GM23338 (cell line): ENCODE results near the gene TAF9B. TPM values are rescaled to one million over a fixed set of nuclear protein-coding genes. Genes with fewer than 3 reads are reported as not detected.

Experiments
- ATAC-seq: fragments of 200-7000 bp; cut with Tn5 transposase; 3 replicates; pipeline ENCODE4 v1.9.1; 2020
- DNase-seq: peaks from one replicate; pipeline ENCODE4 v3.0.0-alpha.2; 2015; ENCODE audit warnings: low spot score
- H2AFZ ChIP-seq: fragments of 200-600 bp; sonication (generic); 2 replicates; pipeline ENCODE4 v1.8.0; 2016; ENCODE audit warnings: antibody characterized with exemption, mild to moderate bottlenecking, moderate library complexity
- H3F3A ChIP-seq: fragments of 200-600 bp; sonication (generic); replicated peaks from 2 replicates; pipeline ENCODE4 v1.8.0; 2017; ENCODE audit warnings: antibody characterized with exemption, mixed run types, low read depth
- H3K27ac ChIP-seq: fragments of 200-600 bp; sonication (generic); 2 replicates; pipeline ENCODE4 v1.6.1; 2016; ENCODE audit warnings: low read depth
- H3K27me3 ChIP-seq: fragments of 200-600 bp; sonication (generic); 2 replicates; pipeline ENCODE4 v1.8.0; 2016; ENCODE audit warnings: mild to moderate bottlenecking, mixed run types, moderate library complexity; ENCODE audit not compliant: insufficient read depth
- H3K36me3 ChIP-seq: fragments of 200-600 bp; sonication (generic); 2 replicates; pipeline ENCODE4 v1.8.0; 2016; ENCODE audit warnings: mild to moderate bottlenecking; ENCODE audit not compliant: insufficient read depth
- H3K4me1 ChIP-seq: fragments of 200-600 bp; sonication (generic); 2 replicates; pipeline ENCODE4 v1.8.0; 2016; ENCODE audit warnings: mild to moderate bottlenecking, moderate library complexity; ENCODE audit not compliant: insufficient read depth
- H3K4me2 ChIP-seq: fragments of 200-600 bp; sonication (generic); 2 replicates; pipeline ENCODE4 v1.7.1; 2017; ENCODE audit warnings: mixed run types
- H3K4me3 ChIP-seq: fragments of 200-600 bp; sonication (generic); 2 replicates; pipeline ENCODE4 v1.6.1; 2016; ENCODE audit warnings: mixed run types
- H3K79me2 ChIP-seq: fragments of 200-600 bp; sonication (generic); replicated peaks from 2 replicates; pipeline ENCODE4 v1.8.0; 2017; ENCODE audit warnings: mild to moderate bottlenecking; ENCODE audit not compliant: insufficient read depth
- H3K9me2 ChIP-seq: fragments of 200-600 bp; sonication (generic); 2 replicates; pipeline ENCODE4 v1.8.0; 2017; ENCODE audit not compliant: insufficient read depth
- H4K20me1 ChIP-seq: fragments of 200-600 bp; sonication (generic); replicated peaks from 2 replicates; pipeline ENCODE4 v1.8.0; 2017; ENCODE audit warnings: mild to moderate bottlenecking; ENCODE audit not compliant: insufficient read depth
- H3K27ac Mint-ChIP-seq: 2 replicates; pipeline ENCODE4 v1.8.0; 2020; ENCODE audit warnings: inconsistent platforms, mild to moderate bottlenecking, moderate library complexity, mixed read lengths
- H3K27me3 Mint-ChIP-seq: 3 replicates; pipeline ENCODE4 v1.8.0; 2022; ENCODE audit warnings: low read depth, mild to moderate bottlenecking, moderate library complexity, mixed read lengths, inconsistent platforms; ENCODE audit not compliant: insufficient read depth, poor library complexity
- H3K36me3 Mint-ChIP-seq: 3 replicates; pipeline ENCODE4 v1.8.0; 2021; ENCODE audit warnings: low read depth, mild to moderate bottlenecking, inconsistent platforms, moderate library complexity, mixed read lengths
- H3K4me1 Mint-ChIP-seq: 3 replicates; pipeline ENCODE4 v1.8.0; 2020; ENCODE audit warnings: mild to moderate bottlenecking, inconsistent platforms, mixed read lengths
- H3K4me3 Mint-ChIP-seq: 3 replicates; pipeline ENCODE4 v1.8.0; 2021; ENCODE audit warnings: moderate library complexity, mild to moderate bottlenecking, inconsistent platforms, mixed read lengths
- H3K9me3 Mint-ChIP-seq: 3 replicates; pipeline ENCODE4 v1.8.0; 2020; ENCODE audit warnings: moderate library complexity, mild to moderate bottlenecking, inconsistent platforms, mixed read lengths
- CREB1 ChIP-seq: fragments of 250-450 bp; sonication (Bioruptor Pico); IDR thresholded peaks from 2 replicates; pipeline ENCODE4 v1.5.0; 2020; ENCODE audit warnings: low read depth, mild to moderate bottlenecking, moderate library complexity
- EZH2 ChIP-seq: fragments of 200-600 bp; sonication (generic); IDR thresholded peaks from one replicate; pipeline ENCODE4 v1.8.0; 2017; ENCODE audit warnings: antibody characterized with exemption, mild to moderate bottlenecking, low read depth; ENCODE audit not compliant: unreplicated experiment
- EZH2phosphoT487 ChIP-seq: fragments of 200-600 bp; sonication (generic); IDR thresholded peaks from one replicate; pipeline ENCODE4 v1.8.1; 2018; ENCODE audit warnings: antibody characterized with exemption; ENCODE audit not compliant: unreplicated experiment
- NANOG ChIP-seq: IDR thresholded peaks from 2 replicates; pipeline ENCODE4 v1.6.1; 2016; ENCODE audit warnings: antibody characterized with exemption, borderline replicate concordance
- POLR2AphosphoS5 ChIP-seq: IDR thresholded peaks from 2 replicates; pipeline ENCODE4 v1.6.1; 2016; ENCODE audit warnings: antibody characterized with exemption, low read depth
- ZNF114 ChIP-seq: fragments of 250-450 bp; sonication (Bioruptor Pico); IDR thresholded peaks from 2 replicates; pipeline ENCODE4 v1.5.0; 2020; ENCODE audit warnings: mild to moderate bottlenecking, moderate library complexity
- ZNF331 ChIP-seq: fragments of 250-450 bp; sonication (Bioruptor Pico); IDR thresholded peaks from 2 replicates; pipeline ENCODE4 v1.5.0; 2020; ENCODE audit warnings: low read depth, mild to moderate bottlenecking, moderate library complexity
- polyA plus RNA-seq: library from polyadenylated mRNA; unstranded; fragments of >200 nt; fragmentation: Nextera tagmentation; extraction: Ambion mirVana; gene quantifications from 2 replicates; pipeline ENCODE4 v1.2.1, GENCODE V29; 2016
- total RNA-seq: library from RNA; depleted of rRNA; stranded (reverse); fragments of >200 nt; shearing (Covaris generic); gene quantifications from 2 replicates; pipeline ENCODE4 v1.2.3, GENCODE V29; 2014
- TF ChIP-seq, protein P1 (sequence below): IDR thresholded peaks from one replicate; pipeline ENCODE4 v1.6.1; 2018; ENCODE audit warnings: antibody characterized with exemption; ENCODE audit not compliant: unreplicated experiment
- TF ChIP-seq, protein P2 (sequence below), 2 experiments: fragments of 200-600 bp in 1 of 2; sonication (generic) in 1 of 2; conservative IDR thresholded peaks; 2 replicates each; pipeline versions ENCODE4 v1.5.1 to v1.6.1; 2016 to 2017; ENCODE audit warnings: antibody characterized with exemption in 2 of 2, low read depth in 2 of 2, mild to moderate bottlenecking in 2 of 2, moderate library complexity in 1 of 2

The TAF9B gene
- total and polyA plus RNA-seq, 2 experiments from 2014 or later: 23.1 to 37.8 TPM

- Histone ChIP-seq H3K4me1 (no peaks in the 10 kb centered on the region), H3K27me3 (no peaks in the 10 kb centered on the region), H3K4me3 (no peak overlapping the region), H3K4me2 (no peak overlapping the region), H3F3A (no peaks in the 10 kb centered on the region), H4K20me1 (peaks cover 6% of the 10 kb centered on the region), H2AFZ (no peak overlapping the region), H3K27ac (no peak overlapping the region), H3K9me2 (no peaks in the 10 kb centered on the region), H3K36me3 (peaks cover 39% of the 10 kb centered on the region; the same call in 1 of the 2 replicates), H3K79me2 (peaks cover 10% of the 10 kb centered on the region)
- ATAC-seq (no peak), DNase-seq (no peak)
- Mint-ChIP-seq H3K4me3 (no peak overlapping the region), H3K9me3 (no peaks in the 10 kb centered on the region), H3K27me3 (peaks cover 1% of the 10 kb centered on the region), H3K27ac (no peak overlapping the region), H3K36me3 (peaks cover 91% of the 10 kb centered on the region), H3K4me1 (no peaks in the 10 kb centered on the region)
- TF ChIP-seq, protein P1, sequence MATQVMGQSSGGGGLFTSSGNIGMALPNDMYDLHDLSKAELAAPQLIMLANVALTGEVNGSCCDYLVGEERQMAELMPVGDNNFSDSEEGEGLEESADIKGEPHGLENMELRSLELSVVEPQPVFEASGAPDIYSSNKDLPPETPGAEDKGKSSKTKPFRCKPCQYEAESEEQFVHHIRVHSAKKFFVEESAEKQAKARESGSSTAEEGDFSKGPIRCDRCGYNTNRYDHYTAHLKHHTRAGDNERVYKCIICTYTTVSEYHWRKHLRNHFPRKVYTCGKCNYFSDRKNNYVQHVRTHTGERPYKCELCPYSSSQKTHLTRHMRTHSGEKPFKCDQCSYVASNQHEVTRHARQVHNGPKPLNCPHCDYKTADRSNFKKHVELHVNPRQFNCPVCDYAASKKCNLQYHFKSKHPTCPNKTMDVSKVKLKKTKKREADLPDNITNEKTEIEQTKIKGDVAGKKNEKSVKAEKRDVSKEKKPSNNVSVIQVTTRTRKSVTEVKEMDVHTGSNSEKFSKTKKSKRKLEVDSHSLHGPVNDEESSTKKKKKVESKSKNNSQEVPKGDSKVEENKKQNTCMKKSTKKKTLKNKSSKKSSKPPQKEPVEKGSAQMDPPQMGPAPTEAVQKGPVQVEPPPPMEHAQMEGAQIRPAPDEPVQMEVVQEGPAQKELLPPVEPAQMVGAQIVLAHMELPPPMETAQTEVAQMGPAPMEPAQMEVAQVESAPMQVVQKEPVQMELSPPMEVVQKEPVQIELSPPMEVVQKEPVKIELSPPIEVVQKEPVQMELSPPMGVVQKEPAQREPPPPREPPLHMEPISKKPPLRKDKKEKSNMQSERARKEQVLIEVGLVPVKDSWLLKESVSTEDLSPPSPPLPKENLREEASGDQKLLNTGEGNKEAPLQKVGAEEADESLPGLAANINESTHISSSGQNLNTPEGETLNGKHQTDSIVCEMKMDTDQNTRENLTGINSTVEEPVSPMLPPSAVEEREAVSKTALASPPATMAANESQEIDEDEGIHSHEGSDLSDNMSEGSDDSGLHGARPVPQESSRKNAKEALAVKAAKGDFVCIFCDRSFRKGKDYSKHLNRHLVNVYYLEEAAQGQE: no peak
- TF ChIP-seq NANOG: no peak
Measured at GRCh38 chrX:78123190-78123589, 16.3 kb downstream of the TAF9B start.

DNA sequence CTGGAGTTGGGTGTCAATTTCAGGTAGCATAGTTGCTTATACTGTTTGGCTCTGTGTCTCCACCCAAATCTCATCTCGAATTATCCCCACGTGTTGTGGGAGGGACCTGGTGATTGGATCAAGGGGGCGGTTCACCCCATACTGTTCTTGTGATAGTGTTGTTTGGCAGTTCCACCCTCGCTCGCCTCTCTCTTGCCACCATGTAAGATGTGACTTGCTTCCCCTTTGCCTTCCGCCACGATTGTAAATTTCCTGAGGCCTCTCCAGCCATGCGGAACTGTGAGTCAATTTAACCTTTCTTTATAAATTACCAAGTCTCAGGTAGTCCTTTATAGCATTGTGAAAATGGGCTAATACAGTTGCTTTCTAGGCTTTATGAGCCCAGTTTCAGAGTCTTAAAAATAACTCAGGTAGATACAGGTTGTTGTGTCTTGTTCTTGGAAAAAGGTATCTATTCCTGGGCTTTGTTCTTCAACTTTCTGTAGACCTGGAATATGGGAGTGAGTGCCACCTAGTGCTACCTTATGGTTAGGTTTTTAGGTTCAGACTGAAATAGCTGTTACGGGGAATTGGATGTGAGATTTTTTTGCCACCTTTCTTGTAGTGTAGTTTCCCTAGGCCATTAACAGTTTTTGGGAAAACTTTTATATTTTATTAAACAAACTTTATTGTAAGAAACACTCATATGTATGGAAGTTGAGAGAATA, 19.8 kb downstream of the TAF9B start:
- Mint-ChIP-seq H3K4me3 (no peak overlapping the region), H3K27ac (peak overlapping the region; percentile 40; the same call in 1 of the 2 replicates), H3K9me3 (no peaks in the 10 kb centered on the region), H3K4me1 (no peaks in the 10 kb centered on the region), H3K36me3 (peaks cover 95% of the 10 kb centered on the region), H3K27me3 (peaks cover 4% of the 10 kb centered on the region)
- Histone ChIP-seq H3K4me3 (no peak overlapping the region), H3K79me2 (peaks cover 23% of the 10 kb centered on the region), H3K27me3 (no peaks in the 10 kb centered on the region), H3K4me1 (no peaks in the 10 kb centered on the region), H3K9me2 (no peaks in the 10 kb centered on the region), H2AFZ (no peak overlapping the region), H3F3A (no peaks in the 10 kb centered on the region), H3K27ac (no peak overlapping the region), H3K4me2 (no peak overlapping the region), H4K20me1 (peaks cover 9% of the 10 kb centered on the region), H3K36me3 (peaks cover 47% of the 10 kb centered on the region)
- ATAC-seq (peak; percentile 36; the same call in 1 of the 3 replicates), DNase-seq (peak; percentile 27)
- TF ChIP-seq EZH2phosphoT487 (no peak), ZNF331 (CRISPR knock-in tag) (no peak), EZH2 (no peak), POLR2AphosphoS5 (no peak), NANOG (no peak), CREB1 (CRISPR knock-in tag) (no peak), ZNF114 (no peak)
- TF ChIP-seq, protein P1: no peak
- TF ChIP-seq, protein P2, sequence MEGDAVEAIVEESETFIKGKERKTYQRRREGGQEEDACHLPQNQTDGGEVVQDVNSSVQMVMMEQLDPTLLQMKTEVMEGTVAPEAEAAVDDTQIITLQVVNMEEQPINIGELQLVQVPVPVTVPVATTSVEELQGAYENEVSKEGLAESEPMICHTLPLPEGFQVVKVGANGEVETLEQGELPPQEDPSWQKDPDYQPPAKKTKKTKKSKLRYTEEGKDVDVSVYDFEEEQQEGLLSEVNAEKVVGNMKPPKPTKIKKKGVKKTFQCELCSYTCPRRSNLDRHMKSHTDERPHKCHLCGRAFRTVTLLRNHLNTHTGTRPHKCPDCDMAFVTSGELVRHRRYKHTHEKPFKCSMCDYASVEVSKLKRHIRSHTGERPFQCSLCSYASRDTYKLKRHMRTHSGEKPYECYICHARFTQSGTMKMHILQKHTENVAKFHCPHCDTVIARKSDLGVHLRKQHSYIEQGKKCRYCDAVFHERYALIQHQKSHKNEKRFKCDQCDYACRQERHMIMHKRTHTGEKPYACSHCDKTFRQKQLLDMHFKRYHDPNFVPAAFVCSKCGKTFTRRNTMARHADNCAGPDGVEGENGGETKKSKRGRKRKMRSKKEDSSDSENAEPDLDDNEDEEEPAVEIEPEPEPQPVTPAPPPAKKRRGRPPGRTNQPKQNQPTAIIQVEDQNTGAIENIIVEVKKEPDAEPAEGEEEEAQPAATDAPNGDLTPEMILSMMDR (conservative IDR thresholded peaks at IDR 0.05; ENCODE audit: low read depth in 2 of 2): peak; percentile 21 to 33; a peak in 1 of 4 replicates
